ENCODE results near the gene ANKRD55.

DNA sequence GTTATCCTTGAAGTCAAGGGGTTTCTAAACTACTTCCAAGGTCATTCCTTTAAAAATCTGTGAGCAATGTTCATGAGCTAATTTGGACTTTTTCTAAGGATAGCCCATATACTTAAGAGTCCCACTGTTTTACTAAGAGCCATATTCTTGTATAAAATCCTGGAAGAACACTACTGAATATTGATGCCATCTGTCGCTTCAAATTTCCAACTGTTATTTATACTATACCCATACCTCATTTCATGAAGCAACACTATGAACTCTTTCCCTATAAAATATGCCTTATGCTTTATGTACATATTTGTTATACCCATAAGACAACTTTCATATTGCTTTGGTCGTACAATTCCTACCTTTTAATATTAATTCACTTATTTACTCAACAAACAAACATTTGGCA lies 12.4 kb upstream of the ANKRD55 start:
- TF ChIP-seq POLR2A (IDR thresholded peaks at IDR 0.05) = no peak
- TF ChIP-seq, protein P1, sequence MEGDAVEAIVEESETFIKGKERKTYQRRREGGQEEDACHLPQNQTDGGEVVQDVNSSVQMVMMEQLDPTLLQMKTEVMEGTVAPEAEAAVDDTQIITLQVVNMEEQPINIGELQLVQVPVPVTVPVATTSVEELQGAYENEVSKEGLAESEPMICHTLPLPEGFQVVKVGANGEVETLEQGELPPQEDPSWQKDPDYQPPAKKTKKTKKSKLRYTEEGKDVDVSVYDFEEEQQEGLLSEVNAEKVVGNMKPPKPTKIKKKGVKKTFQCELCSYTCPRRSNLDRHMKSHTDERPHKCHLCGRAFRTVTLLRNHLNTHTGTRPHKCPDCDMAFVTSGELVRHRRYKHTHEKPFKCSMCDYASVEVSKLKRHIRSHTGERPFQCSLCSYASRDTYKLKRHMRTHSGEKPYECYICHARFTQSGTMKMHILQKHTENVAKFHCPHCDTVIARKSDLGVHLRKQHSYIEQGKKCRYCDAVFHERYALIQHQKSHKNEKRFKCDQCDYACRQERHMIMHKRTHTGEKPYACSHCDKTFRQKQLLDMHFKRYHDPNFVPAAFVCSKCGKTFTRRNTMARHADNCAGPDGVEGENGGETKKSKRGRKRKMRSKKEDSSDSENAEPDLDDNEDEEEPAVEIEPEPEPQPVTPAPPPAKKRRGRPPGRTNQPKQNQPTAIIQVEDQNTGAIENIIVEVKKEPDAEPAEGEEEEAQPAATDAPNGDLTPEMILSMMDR (IDR thresholded peaks at IDR 0.05) = no peak

Data from transverse colon (tissue), 3 donors.